CD14-positive monocyte (primary cell): ENCODE measurements around the gene ZNF846. TPM values are rescaled to one million over a fixed set of nuclear protein-coding genes. Genes with fewer than 3 reads are reported as not detected.

Experiments used
- DNase-seq, 3 donors: peaks; one replicate each; pipeline ENCODE4 v3.0.0-alpha.2; 2011 to 2022
- H2AFZ ChIP-seq: 2 replicates; pipeline ENCODE4 v1.6.0; 2012; ENCODE audit warnings: mild to moderate bottlenecking, low read depth, low read length, inconsistent platforms; ENCODE audit not compliant: insufficient read depth, poor library complexity, severe bottlenecking
- H3K27ac ChIP-seq, 2 donors: 1 replicate in 1 of 2; 2 replicates in 1 of 2; pipeline ENCODE4 v1.5.1; 2012 to 2013; ENCODE audit warnings: low read length in 2 of 2, control low read depth in 1 of 2, inconsistent platforms in 1 of 2, low read depth in 1 of 2, mild to moderate bottlenecking in 1 of 2
- H3K27me3 ChIP-seq, 2 donors: one replicate each; pipeline versions ENCODE4 v1.6.0 to v1.6.1; 2011 to 2013; ENCODE audit warnings: low read length in 2 of 2; ENCODE audit not compliant: control insufficient read depth in 2 of 2, insufficient read depth in 2 of 2
- H3K36me3 ChIP-seq, 2 donors: replicated peaks in 1 of 2; 1 replicate in 1 of 2; 2 replicates in 1 of 2; pipeline versions ENCODE4 v1.5.1 to v1.6.1; 2012 to 2013; ENCODE audit warnings: low read length in 2 of 2, control low read depth in 1 of 2, inconsistent platforms in 1 of 2, mild to moderate bottlenecking in 1 of 2; ENCODE audit not compliant: insufficient read depth in 2 of 2, control insufficient read depth in 1 of 2
- H3K4me1 ChIP-seq, 2 donors: 1 replicate in 1 of 2; 2 replicates in 1 of 2; pipeline versions ENCODE4 v1.5.1 to v1.6.1; 2012 to 2013; ENCODE audit warnings: low read length in 2 of 2, control low read depth in 1 of 2, inconsistent platforms in 1 of 2, mild to moderate bottlenecking in 1 of 2, moderate library complexity in 1 of 2; ENCODE audit not compliant: insufficient read depth in 2 of 2, control insufficient read depth in 1 of 2
- H3K4me2 ChIP-seq: replicated peaks from 2 replicates; pipeline ENCODE3; 2012; ENCODE audit warnings: low read length, moderate library complexity, mild to moderate bottlenecking; ENCODE audit not compliant: poor library complexity, severe bottlenecking; ENCODE audit errors: extremely low read depth
- H3K4me3 ChIP-seq, 3 experiments: fragments of 200-600 bp in 1 of 3; sonication (generic) in 1 of 3; replicated peaks in 1 of 3; 1 replicate in 2 of 3; 2 replicates in 1 of 3; pipeline ENCODE4 v1.5.1; 2011 to 2013; ENCODE audit warnings: low read length in 3 of 3, mild to moderate bottlenecking in 3 of 3, control low read depth in 2 of 3, low read depth in 2 of 3, inconsistent platforms in 1 of 3, moderate library complexity in 1 of 3
- H3K79me2 ChIP-seq: 2 replicates; pipeline ENCODE4 v1.6.0; 2012; ENCODE audit warnings: mild to moderate bottlenecking, control low read depth, inconsistent platforms, low read length, moderate library complexity; ENCODE audit not compliant: insufficient read depth
- H3K9ac ChIP-seq: 2 replicates; pipeline ENCODE4 v1.6.0; 2017; ENCODE audit warnings: low read length, mild to moderate bottlenecking; ENCODE audit not compliant: insufficient read depth, poor library complexity, severe bottlenecking
- H3K9me3 ChIP-seq, 2 donors: replicated peaks in 1 of 2; 1 replicate in 1 of 2; 2 replicates in 1 of 2; pipeline versions ENCODE4 v1.5.1 to v1.6.1; 2012 to 2013; ENCODE audit warnings: low read length in 2 of 2, control low read depth in 1 of 2; ENCODE audit not compliant: control insufficient read depth in 1 of 2, insufficient read depth in 1 of 2
- H4K20me1 ChIP-seq: 2 replicates; pipeline ENCODE4 v1.6.0; 2012; ENCODE audit warnings: mild to moderate bottlenecking, low read length, control low read depth, moderate library complexity; ENCODE audit not compliant: insufficient read depth
- H3K27ac Mint-ChIP-seq, 7 donors: one replicate each; pipeline ENCODE4 v1.8.0; 2020; ENCODE audit warnings: mild to moderate bottlenecking in 7 of 7, mixed read lengths in 7 of 7, moderate library complexity in 6 of 7, inconsistent platforms in 2 of 7
- H3K27me3 Mint-ChIP-seq, 3 donors: one replicate each; pipeline ENCODE4 v1.8.0; 2021 to 2022; ENCODE audit warnings: low read depth in 3 of 3, mild to moderate bottlenecking in 3 of 3, mixed read lengths in 3 of 3, moderate library complexity in 3 of 3, inconsistent platforms in 1 of 3
- H3K36me3 Mint-ChIP-seq, 2 donors: one replicate each; pipeline ENCODE4 v1.8.0; 2020; ENCODE audit warnings: mixed read lengths in 2 of 2, inconsistent platforms in 1 of 2, mild to moderate bottlenecking in 1 of 2
- H3K4me1 Mint-ChIP-seq: one replicate; pipeline ENCODE4 v1.8.0; 2020; ENCODE audit warnings: mild to moderate bottlenecking, mixed read lengths
- H3K4me3 Mint-ChIP-seq, 2 donors: one replicate each; pipeline ENCODE4 v1.8.0; 2020; ENCODE audit warnings: mild to moderate bottlenecking in 2 of 2, mixed read lengths in 2 of 2, moderate library complexity in 1 of 2
- H3K9me3 Mint-ChIP-seq, 7 donors: one replicate each; pipeline ENCODE4 v1.8.0; 2020 to 2022; ENCODE audit warnings: mixed read lengths in 7 of 7, mild to moderate bottlenecking in 6 of 7, moderate library complexity in 6 of 7, inconsistent platforms in 2 of 7
- CTCF ChIP-seq: fragments of 200-600 bp; IDR thresholded peaks from one replicate; pipeline ENCODE4 v1.8.0; 2022; ENCODE audit warnings: antibody characterized with exemption, mild to moderate bottlenecking
- WGBS: methylation state at CpG from one replicate; pipeline ENCODE4 v1.1.5; 2013; ENCODE audit warnings: missing lambda C conversion rate; ENCODE audit not compliant: insufficient coverage; 5-methylcytosine and 5-hydroxymethylcytosine counted together
- intact Hi-C, 2 donors: fragments of 100-400 bp; cut with micrococcal nuclease; formaldehyde crosslinking; loops; one replicate each; pipeline versions ENCODE4 v1.15.0 to v1.15.1; 2023
- polyA plus RNA-seq, 3 donors: library from polyadenylated mRNA; depleted of rRNA in 1 of 3; unstranded in 2 of 3; stranded (reverse) in 1 of 3; fragments of 300-500 nt in 2 of 3; fragments of >200 nt in 1 of 3; fragmentation: Illumina TruSeq in 2 of 3; gene quantifications; 1 replicate in 2 of 3; 2 replicates in 1 of 3; pipeline ENCODE4 v1.2.3, GENCODE V29; 2012 to 2021

Gene ZNF846
- polyA plus RNA-seq, 3 donors: 2.5 to 6.9 (median 6.5) TPM

GRCh38 chr19:9799162-9799561 is 30.6 kb upstream of the ZNF846 start:
- no peak overlapping the region for H3K27ac Mint-ChIP-seq
- peaks cover under 1 to 10% of the 10 kb centered on the region in 2 donors for H3K36me3 Mint-ChIP-seq
- Histone ChIP-seq H3K4me3 (no peak overlapping the region), H3K4me1 (peaks cover 22 to 27% of the 10 kb centered on the region in 2 donors), H3K27me3 (no peaks in the 10 kb centered on the region), H4K20me1 (no peaks in the 10 kb centered on the region), H3K79me2 (no peaks in the 10 kb centered on the region), H3K9me3 (no peaks in the 10 kb centered on the region), H3K27ac (no peak overlapping the region), H2AFZ (no peak overlapping the region), H3K36me3 (no peaks in the 10 kb centered on the region), H3K4me2 (no peak overlapping the region), H3K9ac (no peak overlapping the region)
- DNase-seq: no peak
- intact Hi-C loops: loop anchor here (5.0 to 10.0 kb wide), 6 partner anchors 484 to 964 kb away; partner anchors contain the start of genes MBD3L1 (in 1 of the 2), ZNF317 (in 1 of the 2) and ZNF558 (in 1 of the 2)
- no peak for TF ChIP-seq CTCF
- peaks cover 27% of the 10 kb centered on the region for H3K4me1 Mint-ChIP-seq
- no peaks in the 10 kb centered on the region for H3K27me3 Mint-ChIP-seq
- H3K9me3 Mint-ChIP-seq: peaks cover 0 to 2% (median 0%) of the 10 kb centered on the region in 7 donors
- no peak overlapping the region for H3K4me3 Mint-ChIP-seq

GRCh38 chr19:9797871-9798270 is 29.3 kb upstream of the ZNF846 start:
- Mint-ChIP-seq H3K9me3 (peaks cover 0 to 2% (median 0%) of the 10 kb centered on the region in 7 donors), H3K27ac (peak overlapping the region in 3 of 7 donors; percentile 21 to 78 (median 54)), H3K4me1 (peaks cover 31% of the 10 kb centered on the region), H3K27me3 (no peaks in the 10 kb centered on the region), H3K4me3 (no peak overlapping the region), H3K36me3 (peaks cover 0 to 6% of the 10 kb centered on the region in 2 donors)
- no peak for TF ChIP-seq CTCF
- intact Hi-C loops: loop anchor here (2.0 to 10.0 kb wide), 7 partner anchors 211 to 963 kb away; partner anchors contain the start of genes MBD3L1 (in 1 of the 2), ZNF317 (in 1 of the 2) and ZNF558 (in 1 of the 2)
- no peak overlapping the region for H3K4me2 ChIP-seq
- H3K4me1 ChIP-seq: peaks cover 26 to 35% of the 10 kb centered on the region in 2 donors
- no peaks in the 10 kb centered on the region for H3K9me3 ChIP-seq
- no peaks in the 10 kb centered on the region for H3K27me3 ChIP-seq
- H2AFZ ChIP-seq: no peak overlapping the region
- no peak overlapping the region for H3K4me3 ChIP-seq
- peak overlapping the region in 1 of 2 donors; percentile 26 for H3K27ac ChIP-seq
- DNase-seq: no peak
- H3K36me3 ChIP-seq: no peaks in the 10 kb centered on the region
- H3K9ac ChIP-seq: no peak overlapping the region
- H4K20me1 ChIP-seq: no peaks in the 10 kb centered on the region
- WGBS: 78% methylated on average over 5 of the region's 5 CpGs
- no peaks in the 10 kb centered on the region for H3K79me2 ChIP-seq
